ENCODE results near the gene LIFR.

The LIFR gene

DNA sequence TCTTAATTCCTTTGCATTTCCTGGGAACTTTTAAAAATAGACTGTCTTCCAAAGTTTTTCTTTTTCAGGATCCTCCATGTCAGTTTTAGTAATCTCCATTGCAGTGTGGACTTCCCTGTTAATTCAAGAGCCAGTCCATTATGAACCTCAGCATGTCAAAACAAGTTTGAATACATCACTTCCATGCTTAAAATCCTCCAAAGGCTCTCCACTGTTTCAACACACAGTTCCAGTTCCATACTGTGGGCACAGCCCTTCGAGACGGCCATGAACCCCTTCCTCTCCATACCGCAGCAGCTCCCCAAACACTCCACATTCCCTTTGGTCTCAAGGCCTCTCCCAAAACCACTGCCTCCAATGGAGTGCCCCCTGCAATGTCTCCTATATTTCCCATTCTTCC is 19.5 kb downstream of the LIFR start:
- Histone ChIP-seq H3K4me3 (replicated peaks; ENCODE audit: low read depth, low read length) (no peak overlapping the region), H3K27me3 (replicated peaks; ENCODE audit: control insufficient read depth, insufficient read depth, low read length) (no peaks in the 10 kb centered on the region), H3K36me3 (ENCODE audit: control insufficient read depth, insufficient read depth, low read length) (no peaks in the 10 kb centered on the region)
- TF ChIP-seq, protein P1, sequence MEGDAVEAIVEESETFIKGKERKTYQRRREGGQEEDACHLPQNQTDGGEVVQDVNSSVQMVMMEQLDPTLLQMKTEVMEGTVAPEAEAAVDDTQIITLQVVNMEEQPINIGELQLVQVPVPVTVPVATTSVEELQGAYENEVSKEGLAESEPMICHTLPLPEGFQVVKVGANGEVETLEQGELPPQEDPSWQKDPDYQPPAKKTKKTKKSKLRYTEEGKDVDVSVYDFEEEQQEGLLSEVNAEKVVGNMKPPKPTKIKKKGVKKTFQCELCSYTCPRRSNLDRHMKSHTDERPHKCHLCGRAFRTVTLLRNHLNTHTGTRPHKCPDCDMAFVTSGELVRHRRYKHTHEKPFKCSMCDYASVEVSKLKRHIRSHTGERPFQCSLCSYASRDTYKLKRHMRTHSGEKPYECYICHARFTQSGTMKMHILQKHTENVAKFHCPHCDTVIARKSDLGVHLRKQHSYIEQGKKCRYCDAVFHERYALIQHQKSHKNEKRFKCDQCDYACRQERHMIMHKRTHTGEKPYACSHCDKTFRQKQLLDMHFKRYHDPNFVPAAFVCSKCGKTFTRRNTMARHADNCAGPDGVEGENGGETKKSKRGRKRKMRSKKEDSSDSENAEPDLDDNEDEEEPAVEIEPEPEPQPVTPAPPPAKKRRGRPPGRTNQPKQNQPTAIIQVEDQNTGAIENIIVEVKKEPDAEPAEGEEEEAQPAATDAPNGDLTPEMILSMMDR (IDR thresholded peaks at IDR 0.05; ENCODE audit: insufficient read depth, low read length, poor library complexity, severe bottlenecking) = no peak
- DNase-seq (ENCODE audit: extremely low read depth, insufficient read length) = no peak

DNA sequence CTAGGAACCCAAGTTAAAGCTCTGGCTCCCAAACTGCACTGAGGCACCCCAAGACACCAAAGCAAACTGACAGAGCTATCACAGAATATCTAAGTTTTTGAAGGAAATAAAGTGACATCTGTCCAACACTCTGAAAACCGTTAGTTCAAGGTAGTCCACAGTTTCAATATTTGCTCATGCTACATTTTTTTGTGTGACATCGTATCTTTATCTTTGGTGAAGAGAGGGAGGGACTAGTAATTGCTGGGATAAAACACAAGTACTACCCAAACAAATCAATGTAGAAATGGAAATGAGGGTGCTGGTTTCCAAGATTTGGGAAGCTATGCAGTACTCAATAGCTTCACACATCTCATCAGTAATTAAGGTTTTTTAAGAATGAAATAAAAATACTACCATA is 20.6 kb downstream of the LIFR start:
- Histone ChIP-seq H3K36me3 (ENCODE audit: control insufficient read depth, insufficient read depth, low read length) (no peaks in the 10 kb centered on the region), H3K27me3 (replicated peaks; ENCODE audit: control insufficient read depth, insufficient read depth, low read length) (no peaks in the 10 kb centered on the region), H3K4me3 (replicated peaks; ENCODE audit: low read depth, low read length) (no peak overlapping the region)
- TF ChIP-seq, protein P1 (IDR thresholded peaks at IDR 0.05; ENCODE audit: insufficient read depth, low read length, poor library complexity, severe bottlenecking) = no peak
- no peak for DNase-seq (ENCODE audit: extremely low read depth, insufficient read length)

DNA sequence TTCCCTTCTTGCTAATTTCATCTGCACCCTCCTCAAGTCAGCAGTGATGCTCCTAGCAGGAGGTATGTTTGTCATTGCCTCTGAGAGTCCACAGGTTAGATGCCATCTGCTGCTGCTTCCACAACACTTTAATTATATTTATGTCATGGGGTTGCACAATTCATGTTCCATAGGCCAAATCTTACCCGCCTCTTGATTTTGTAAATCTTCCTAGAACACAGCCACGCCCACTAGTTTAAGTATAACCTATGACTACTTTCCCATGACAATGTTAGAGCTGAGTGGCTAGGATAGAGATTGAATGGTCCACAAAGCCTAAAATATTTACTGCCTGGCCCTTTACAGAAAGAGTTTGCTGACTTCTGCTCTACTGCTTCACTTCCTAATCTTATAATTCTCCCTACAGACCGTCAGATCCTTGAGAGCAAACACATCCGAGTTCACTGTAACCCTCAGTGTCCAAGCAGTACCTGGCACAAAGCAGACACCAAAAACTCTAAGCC is 21.1 kb downstream of the LIFR start:
- no peak overlapping the region for H3K4me3 ChIP-seq (replicated peaks; ENCODE audit: low read depth, low read length)
- no peaks in the 10 kb centered on the region for H3K36me3 ChIP-seq (ENCODE audit: control insufficient read depth, insufficient read depth, low read length)
- TF ChIP-seq, protein P1 (IDR thresholded peaks at IDR 0.05; ENCODE audit: insufficient read depth, low read length, poor library complexity, severe bottlenecking) = no peak
- H3K27me3 ChIP-seq (replicated peaks; ENCODE audit: control insufficient read depth, insufficient read depth, low read length) = no peaks in the 10 kb centered on the region
- DNase-seq (ENCODE audit: extremely low read depth, insufficient read length) = no peak

DNA sequence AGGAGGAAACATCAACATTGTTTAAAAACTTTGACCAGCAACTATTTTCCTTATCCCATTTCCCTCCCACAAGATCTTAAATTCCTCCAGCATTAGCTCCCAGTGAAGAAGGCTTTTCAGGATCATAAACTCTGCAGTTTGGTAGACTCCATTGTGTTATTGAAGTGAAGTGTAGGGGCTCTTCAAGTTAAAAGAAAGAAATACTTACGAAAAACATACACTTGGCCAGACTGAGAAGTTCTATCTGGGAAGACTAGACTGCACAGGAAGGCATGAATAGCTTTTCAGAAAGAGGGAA is 22.3 kb downstream of the LIFR start:
- DNase-seq (ENCODE audit: extremely low read depth, insufficient read length) = no peak
- Histone ChIP-seq H3K4me3 (replicated peaks; ENCODE audit: low read depth, low read length) (no peak overlapping the region), H3K27me3 (replicated peaks; ENCODE audit: control insufficient read depth, insufficient read depth, low read length) (no peaks in the 10 kb centered on the region), H3K36me3 (ENCODE audit: control insufficient read depth, insufficient read depth, low read length) (no peaks in the 10 kb centered on the region)
- TF ChIP-seq, protein P1 (IDR thresholded peaks at IDR 0.05; ENCODE audit: insufficient read depth, low read length, poor library complexity, severe bottlenecking) = no peak

DNA sequence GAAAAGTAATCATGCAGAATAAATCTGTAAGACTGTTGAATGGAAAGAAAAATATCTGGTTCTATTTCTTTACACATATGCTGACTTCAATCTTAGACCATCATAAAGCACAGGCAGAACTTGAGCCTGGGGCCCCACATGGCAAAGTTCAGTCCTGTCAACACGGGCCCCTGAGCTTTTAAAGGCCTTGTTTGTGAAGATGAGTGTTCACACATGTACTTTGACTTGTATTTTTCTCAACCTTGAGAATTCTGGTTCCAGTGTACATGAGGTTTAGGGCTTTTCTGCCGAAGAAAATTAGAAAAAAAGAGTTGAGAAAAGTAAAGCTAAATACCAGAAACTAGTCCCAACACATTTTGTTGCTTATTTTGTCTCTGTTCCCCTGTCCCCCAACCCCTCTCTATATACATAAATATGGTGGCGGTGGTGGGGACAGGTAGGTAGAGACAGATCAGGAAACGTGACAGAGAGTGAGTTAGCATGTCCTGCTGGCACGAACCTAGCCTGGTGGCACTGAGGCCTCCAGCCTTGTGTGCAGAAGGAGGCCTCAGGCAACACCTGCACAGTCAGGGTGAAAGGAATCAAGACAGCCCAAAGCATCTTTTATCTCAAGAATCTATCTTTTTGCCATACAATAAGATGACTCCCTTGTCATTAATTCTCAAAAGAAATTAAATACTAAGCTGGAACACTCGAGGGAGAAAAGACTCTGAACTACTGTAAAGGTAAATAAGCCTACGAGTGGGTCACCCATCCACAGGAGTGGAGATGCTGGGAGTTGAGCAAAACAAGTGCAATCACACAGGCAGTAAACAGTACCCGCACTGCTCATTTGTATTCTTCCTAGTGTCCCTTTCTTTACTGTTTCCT is 22.9 kb downstream of the LIFR start:
- Histone ChIP-seq H3K27me3 (replicated peaks; ENCODE audit: control insufficient read depth, insufficient read depth, low read length) (no peaks in the 10 kb centered on the region), H3K36me3 (ENCODE audit: control insufficient read depth, insufficient read depth, low read length) (no peaks in the 10 kb centered on the region), H3K4me3 (replicated peaks; ENCODE audit: low read depth, low read length) (no peak overlapping the region)
- DNase-seq (ENCODE audit: extremely low read depth, insufficient read length) = no peak
- TF ChIP-seq, protein P1 (IDR thresholded peaks at IDR 0.05; ENCODE audit: insufficient read depth, low read length, poor library complexity, severe bottlenecking) = no peak
